Fibroblast of pulmonary artery (primary cell): ENCODE results near the gene DPP7.

ENCODE experiments used
- DNase-seq: peaks from one replicate; pipeline ENCODE4 v3.0.0-alpha.2; 2010; ENCODE audit warnings: low read depth
- H3K4me3 ChIP-seq: replicated peaks from 2 replicates; pipeline ENCODE4 v1.5.1; 2011; ENCODE audit warnings: low read depth, mild to moderate bottlenecking, control low read depth, low read length, moderate library complexity
- CTCF ChIP-seq: IDR thresholded peaks from 2 replicates; pipeline ENCODE4 v1.5.1; 2011; ENCODE audit warnings: mild to moderate bottlenecking, control low read depth, low read length, inconsistent platforms; ENCODE audit errors: missing control alignments

Gene DPP7

DNA sequence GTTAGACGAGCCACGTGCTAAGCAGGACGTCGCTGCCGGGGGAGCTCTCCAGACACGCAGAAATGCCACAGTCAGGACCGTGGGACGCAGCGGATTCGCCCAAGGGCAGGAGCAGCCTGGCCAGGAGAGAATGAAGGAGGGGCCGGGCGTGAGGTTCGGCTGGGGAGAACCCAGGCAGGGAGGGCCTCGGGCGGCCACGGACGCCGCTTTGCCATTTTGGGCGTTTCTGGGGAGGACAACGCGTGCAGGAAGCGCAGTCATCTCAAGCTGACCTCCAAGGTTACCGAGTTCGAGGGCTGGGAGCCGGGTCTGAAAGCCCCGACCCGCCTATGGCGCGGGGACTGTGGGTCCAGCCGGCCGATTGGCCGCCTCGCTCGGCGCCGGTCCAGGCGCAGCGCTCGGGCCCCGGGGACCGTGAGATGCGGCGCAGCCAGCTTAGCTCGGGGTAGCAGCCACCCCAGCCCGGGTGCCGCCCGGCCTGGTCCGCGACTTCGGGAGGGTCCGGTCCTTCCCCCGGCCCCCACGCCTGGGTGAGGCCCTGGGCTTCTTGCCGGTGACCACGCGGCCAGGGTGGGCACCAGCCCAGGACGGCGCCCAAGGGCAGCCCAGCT is 28.5 kb downstream of the DPP7 start:
- H3K4me3 ChIP-seq, result peak overlapping the region; percentile 76
- DNase-seq, result peak; percentile 26
- TF ChIP-seq CTCF, result no peak

DNA sequence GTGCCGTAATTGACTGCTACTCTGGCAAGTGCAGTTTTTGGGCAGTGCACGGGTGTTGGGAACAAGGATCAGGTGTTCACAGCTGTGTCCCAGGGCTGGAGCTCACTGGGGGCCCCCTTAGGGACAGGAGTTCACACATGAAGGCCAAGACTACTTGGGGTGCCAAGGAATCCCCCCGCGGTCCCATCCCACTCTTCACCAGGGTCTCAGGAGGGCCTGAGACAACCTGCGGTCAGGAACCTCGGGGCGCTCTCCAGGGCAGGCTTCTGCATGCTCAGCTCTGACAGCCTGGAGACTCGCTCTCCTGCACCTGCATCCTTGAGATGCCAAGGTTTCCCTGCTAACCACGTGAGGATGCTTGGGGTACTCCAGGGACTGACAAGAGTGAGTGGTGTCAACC is 30.0 kb downstream of the DPP7 start:
- TF ChIP-seq CTCF, result no peak
- no peak for DNase-seq
- no peak overlapping the region for H3K4me3 ChIP-seq

DNA sequence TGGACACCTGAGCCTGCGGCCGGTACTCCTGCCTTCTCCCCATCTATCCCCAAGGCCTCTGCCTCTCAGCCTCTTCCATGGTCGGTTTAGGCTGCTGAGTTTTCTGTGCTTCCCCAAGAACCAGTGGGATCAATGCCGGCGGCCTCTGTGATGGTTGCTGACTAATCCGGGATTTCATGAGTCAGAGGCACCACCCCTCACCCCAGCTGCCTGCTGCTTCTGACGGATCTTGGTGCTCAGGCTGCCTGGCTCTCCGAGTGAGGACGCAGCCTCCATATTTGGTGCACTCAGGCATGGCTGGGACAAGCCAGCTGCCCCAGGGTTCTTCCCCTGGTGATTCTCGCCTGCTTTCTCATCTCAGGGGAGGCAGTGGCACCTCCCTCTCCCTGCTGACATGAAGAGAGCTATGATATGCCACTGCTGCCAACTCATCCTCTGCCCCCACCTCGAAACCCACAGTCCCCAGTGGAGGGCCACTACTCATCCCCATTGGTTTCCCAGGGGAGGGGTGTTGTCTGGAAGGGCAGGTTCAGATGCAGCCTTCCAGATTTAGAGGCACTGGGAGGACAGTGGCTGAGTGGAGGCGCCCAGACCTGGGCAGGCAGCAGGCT is 31.0 kb downstream of the DPP7 start:
- TF ChIP-seq CTCF, result no peak
- no peak overlapping the region for H3K4me3 ChIP-seq

DNA sequence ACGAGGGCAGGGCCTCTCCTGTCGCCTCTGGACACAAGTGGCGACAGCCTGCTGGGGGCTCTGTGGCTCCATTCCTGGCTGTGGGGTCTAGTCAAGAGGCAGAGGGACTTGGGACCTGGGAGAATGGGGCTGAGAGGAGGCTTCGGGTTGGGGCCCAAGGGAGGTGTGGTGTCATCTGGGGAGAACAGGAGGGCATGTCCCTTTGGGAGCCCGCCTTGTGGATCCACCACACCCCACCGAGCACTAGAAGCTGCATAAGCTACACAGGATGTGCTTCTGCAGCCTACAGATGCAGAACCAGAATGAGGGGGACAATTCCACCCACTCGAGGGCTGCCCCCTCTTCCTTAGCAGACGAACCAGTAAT is 31.6 kb downstream of the DPP7 start:
- no peak for TF ChIP-seq CTCF
- DNase-seq, result no peak
- H3K4me3 ChIP-seq, result no peak overlapping the region

More for the DNA sequence above, 31.0 kb downstream of the DPP7 start:
- peak; percentile 93 for DNase-seq

DNA sequence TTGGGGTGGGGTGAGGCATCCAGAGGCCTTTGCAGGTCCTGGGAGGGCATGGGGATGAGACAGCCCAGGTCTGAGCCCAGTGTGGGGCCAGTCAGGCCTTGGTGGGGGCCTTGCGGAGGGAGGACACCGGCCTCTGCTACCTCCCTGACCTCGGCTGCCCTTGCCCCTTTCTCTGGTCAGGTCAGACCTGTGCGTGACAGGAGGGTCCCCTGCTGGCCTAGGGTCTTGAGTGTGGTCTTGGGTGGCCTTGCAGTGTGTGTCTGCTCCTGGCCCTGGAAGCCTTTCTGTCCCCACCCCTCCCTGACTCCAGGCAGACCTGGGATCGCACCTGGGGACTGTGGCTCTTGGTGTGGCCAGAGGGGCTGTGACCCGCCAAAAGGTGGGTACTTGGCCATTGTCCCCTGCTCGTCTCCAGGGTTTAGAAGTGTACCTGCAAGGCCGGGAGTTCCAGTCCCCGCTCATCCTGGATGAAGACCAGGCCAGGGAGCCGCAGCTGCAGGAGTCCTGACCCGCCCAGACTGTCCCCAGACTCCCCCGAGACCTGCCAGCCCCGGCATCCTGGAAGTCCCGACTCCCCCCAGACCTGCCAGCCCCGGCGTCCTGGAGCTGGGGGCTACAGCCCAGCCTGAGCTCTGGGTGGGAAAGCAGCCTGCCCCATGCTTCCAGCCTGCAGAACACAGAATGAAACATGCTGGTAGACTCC is 32.2 kb downstream of the DPP7 start:
- DNase-seq, result no peak
- no peak for TF ChIP-seq CTCF
- no peak overlapping the region for H3K4me3 ChIP-seq

GRCh38 chr9:137080260-137081122 is 34.0 kb downstream of the DPP7 start:
- no peak overlapping the region for H3K4me3 ChIP-seq
- no peak for TF ChIP-seq CTCF
- DNase-seq, result no peak
